ENCODE results near the gene HTRA3.

DNA sequence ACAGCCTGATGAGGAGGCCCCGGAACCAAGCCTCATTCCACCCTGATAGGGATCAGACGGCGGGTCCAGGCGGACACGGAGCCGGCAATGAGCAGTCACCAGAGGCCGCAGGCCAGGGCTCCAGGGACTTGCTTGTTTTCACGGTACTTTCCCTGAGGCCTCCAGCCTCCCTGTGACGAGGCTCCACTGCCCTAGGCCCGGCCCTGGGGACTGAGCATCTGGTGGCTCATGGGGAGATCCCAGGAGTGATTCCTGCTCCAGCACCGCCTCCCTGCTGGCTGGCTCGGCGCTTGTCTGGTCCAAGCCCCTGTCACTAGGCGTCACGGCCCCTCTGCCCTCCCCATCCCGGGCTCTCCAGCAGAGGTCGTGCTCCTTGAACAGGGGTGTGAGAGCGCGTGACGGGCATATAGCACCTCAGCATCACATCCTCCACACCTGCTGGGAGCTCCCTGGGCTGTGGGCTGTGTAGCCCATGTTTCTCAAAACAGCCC lies 14.1 kb downstream of the HTRA3 start:
- TF ChIP-seq CTCF (IDR thresholded peaks at IDR 0.05), result no peak
- TF ChIP-seq POLR2A (IDR thresholded peaks at IDR 0.05), result no peak

Data from lower leg skin (tissue), 3 donors.